ENCODE data around the gene ROR2. TPM values are rescaled to one million over a fixed set of nuclear protein-coding genes. Genes with fewer than 3 reads are reported as not detected.
A peak's percentile ranks its signal among the peaks of the same experiment; 100 is the strongest.

The ROR2 gene
- polyA plus RNA-seq, 3 donors = not detected

GRCh38 chr9:91716239-91716638 is 233.8 kb downstream of the ROR2 start:
- no peaks in the 10 kb centered on the region for H4K20me1 ChIP-seq (ENCODE audit: insufficient read depth, low read length)
- TF ChIP-seq CTCF (IDR thresholded peaks at IDR 0.05) = no peak
- H3K36me3 Mint-ChIP-seq = no peaks in the 10 kb centered on the region
- H3K4me2 ChIP-seq (replicated peaks; ENCODE audit: extremely low read depth, low read length, poor library complexity, severe bottlenecking) = no peak overlapping the region
- H3K27me3 ChIP-seq (ENCODE audit: control insufficient read depth in 2 of 2, insufficient read depth in 2 of 2, low read length in 2 of 2) = peaks cover 0 to 2% of the 10 kb centered on the region in 2 donors
- no peak overlapping the region for H3K27ac ChIP-seq (ENCODE audit: low read depth in 1 of 2, low read length in 2 of 2)
- H2AFZ ChIP-seq (ENCODE audit: insufficient read depth, low read depth, low read length, poor library complexity, severe bottlenecking) = no peak overlapping the region
- peaks cover 2 to 14% (median 10%) of the 10 kb centered on the region in 7 donors for H3K9me3 Mint-ChIP-seq
- no peak overlapping the region for H3K9ac ChIP-seq (ENCODE audit: insufficient read depth, low read length, poor library complexity, severe bottlenecking)
- no peaks in the 10 kb centered on the region for H3K79me2 ChIP-seq (ENCODE audit: insufficient read depth, low read length)
- H3K4me3 ChIP-seq (replicated peaks in 1 of 3; ENCODE audit: low read depth in 2 of 3, low read length in 3 of 3) = no peak overlapping the region
- no peak for DNase-seq
- H3K27ac Mint-ChIP-seq = no peak overlapping the region
- H3K4me3 Mint-ChIP-seq = no peak overlapping the region
- peaks cover 10% of the 10 kb centered on the region for H3K4me1 Mint-ChIP-seq
- no peaks in the 10 kb centered on the region for H3K9me3 ChIP-seq (replicated peaks in 1 of 2; ENCODE audit: control insufficient read depth in 1 of 2, insufficient read depth in 1 of 2, low read length in 2 of 2)
- H3K27me3 Mint-ChIP-seq (ENCODE audit: low read depth in 3 of 3) = peaks cover 5 to 12% (median 6%) of the 10 kb centered on the region in 3 donors
- H3K4me1 ChIP-seq (ENCODE audit: control insufficient read depth in 1 of 2, insufficient read depth in 2 of 2, low read length in 2 of 2) = peaks cover 5% of the 10 kb centered on the region in 2 donors
- intact Hi-C loops (cut with micrococcal nuclease) = no loop called here
- H3K36me3 ChIP-seq (replicated peaks in 1 of 2; ENCODE audit: control insufficient read depth in 1 of 2, insufficient read depth in 2 of 2, low read length in 2 of 2) = no peaks in the 10 kb centered on the region
- WGBS (ENCODE audit: insufficient coverage) = no CpG with 5 or more reads among the region's 4 CpGs

- H3K4me3 ChIP-seq (replicated peaks in 1 of 3; ENCODE audit: low read depth in 2 of 3, low read length in 3 of 3) = no peak overlapping the region
- H3K27me3 Mint-ChIP-seq (ENCODE audit: low read depth in 3 of 3) = peaks cover 4 to 9% (median 5%) of the 10 kb centered on the region in 3 donors
- H3K9me3 Mint-ChIP-seq = peaks cover 2 to 14% (median 10%) of the 10 kb centered on the region in 7 donors
- 94% methylated on average over 8 of the region's 14 CpGs for WGBS (ENCODE audit: insufficient coverage)
- H3K27ac ChIP-seq (ENCODE audit: low read depth in 1 of 2, low read length in 2 of 2) = no peak overlapping the region
- H4K20me1 ChIP-seq (ENCODE audit: insufficient read depth, low read length) = no peaks in the 10 kb centered on the region
- H3K4me1 ChIP-seq (ENCODE audit: control insufficient read depth in 1 of 2, insufficient read depth in 2 of 2, low read length in 2 of 2) = peaks cover 2 to 5% of the 10 kb centered on the region in 2 donors
- no peak overlapping the region for H3K9ac ChIP-seq (ENCODE audit: insufficient read depth, low read length, poor library complexity, severe bottlenecking)
- DNase-seq = no peak
- H3K36me3 Mint-ChIP-seq = no peaks in the 10 kb centered on the region
- intact Hi-C loops (cut with micrococcal nuclease) = no loop called here
- H3K9me3 ChIP-seq (replicated peaks in 1 of 2; ENCODE audit: control insufficient read depth in 1 of 2, insufficient read depth in 1 of 2, low read length in 2 of 2) = no peaks in the 10 kb centered on the region
- H3K79me2 ChIP-seq (ENCODE audit: insufficient read depth, low read length) = no peaks in the 10 kb centered on the region
- H3K4me1 Mint-ChIP-seq = peaks cover 2% of the 10 kb centered on the region
- no peak for TF ChIP-seq CTCF (IDR thresholded peaks at IDR 0.05)
- peaks cover 0 to 2% of the 10 kb centered on the region in 2 donors for H3K27me3 ChIP-seq (ENCODE audit: control insufficient read depth in 2 of 2, insufficient read depth in 2 of 2, low read length in 2 of 2)
- H3K4me2 ChIP-seq (replicated peaks; ENCODE audit: extremely low read depth, low read length, poor library complexity, severe bottlenecking) = no peak overlapping the region
- H3K27ac Mint-ChIP-seq = no peak overlapping the region
- H3K36me3 ChIP-seq (replicated peaks in 1 of 2; ENCODE audit: control insufficient read depth in 1 of 2, insufficient read depth in 2 of 2, low read length in 2 of 2) = no peaks in the 10 kb centered on the region
- H2AFZ ChIP-seq (ENCODE audit: insufficient read depth, low read depth, low read length, poor library complexity, severe bottlenecking) = no peak overlapping the region
- peak overlapping the region in 1 of 2 donors; percentile 41 for H3K4me3 Mint-ChIP-seq
Observed at GRCh38 chr9:91714874-91715615, 235.0 kb downstream of the ROR2 start.
